NCI-H2196 treated with DMSO at 0.1 percent for 48 hours (cell line): ENCODE measurements around the gene SGO2.
"Not testable (repeated sequence)": the region's sequence is repeated elsewhere in the genome, so short reads cannot be mapped to it uniquely, and the experiment has no call there.

Experiments
- DNase-seq: peaks from one replicate; lab custom pipeline; 2025; ENCODE audit not compliant: unreplicated experiment; lab: John Stamatoyannopoulos, UW

SGO2 gene

DNA sequence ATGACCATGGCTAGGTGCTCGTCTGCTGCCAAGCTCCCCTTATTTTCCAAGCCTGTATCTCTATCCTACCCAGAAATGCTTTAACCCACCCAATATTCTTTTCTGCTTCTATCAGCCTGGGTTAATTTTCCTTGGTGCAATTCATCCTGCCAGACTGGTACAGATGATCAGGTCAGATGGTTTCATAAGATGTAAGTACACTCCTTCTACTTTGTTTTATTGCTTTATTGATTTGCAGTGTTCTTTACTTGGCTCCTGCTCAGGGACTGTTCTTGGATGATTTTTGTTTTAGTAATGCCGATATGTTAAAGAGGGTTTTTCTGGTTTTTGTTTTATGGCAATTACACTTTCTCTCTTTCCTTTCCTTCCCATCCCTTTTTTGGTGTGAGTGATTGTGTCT is 2.4 kb upstream of the SGO2 start:
- DNase-seq, result no peak

GRCh38 chr2:200525066-200525465 is 941 bp upstream of the SGO2 start:
- DNase-seq, result no peak

DNA sequence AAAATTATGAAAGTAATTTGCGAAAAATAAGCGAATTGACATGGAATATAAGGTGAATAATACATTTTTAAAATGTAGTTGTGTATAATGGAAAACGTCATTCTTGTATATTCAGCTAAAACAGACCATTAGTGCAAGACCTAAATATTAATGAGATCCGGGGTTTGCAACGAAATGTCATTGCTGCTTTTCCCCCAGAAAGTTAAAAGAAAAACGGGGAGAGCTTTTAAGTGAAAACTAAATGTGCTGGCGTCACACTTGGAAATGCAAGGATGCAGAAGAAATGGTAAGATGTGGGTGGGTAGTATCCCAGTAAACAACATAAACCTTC is 491 bp upstream of the SGO2 start:
- DNase-seq, result no peak

GRCh38 chr2:200528228-200528627 is 2.2 kb downstream of the SGO2 start:
- no peak for DNase-seq

DNA sequence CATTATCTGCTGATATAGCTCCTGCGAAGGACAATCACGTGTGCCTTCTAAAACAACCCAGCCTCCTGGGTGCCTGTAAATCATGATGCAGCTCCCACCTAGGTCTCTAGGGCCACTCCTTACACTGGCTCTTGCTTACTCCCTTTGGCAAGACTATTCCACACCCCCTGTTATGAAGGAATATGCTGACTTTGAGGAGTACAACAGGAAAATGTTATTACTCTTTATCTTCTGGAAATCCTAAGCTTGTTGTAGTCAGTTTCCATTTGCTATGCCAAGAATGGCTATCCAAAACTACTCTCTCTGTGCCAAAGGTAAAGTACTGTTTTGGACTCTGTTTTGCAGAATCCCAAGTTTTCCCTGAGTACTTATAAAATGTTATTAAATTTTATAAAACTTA is 7.7 kb downstream of the SGO2 start:
- DNase-seq, result no peak

DNA sequence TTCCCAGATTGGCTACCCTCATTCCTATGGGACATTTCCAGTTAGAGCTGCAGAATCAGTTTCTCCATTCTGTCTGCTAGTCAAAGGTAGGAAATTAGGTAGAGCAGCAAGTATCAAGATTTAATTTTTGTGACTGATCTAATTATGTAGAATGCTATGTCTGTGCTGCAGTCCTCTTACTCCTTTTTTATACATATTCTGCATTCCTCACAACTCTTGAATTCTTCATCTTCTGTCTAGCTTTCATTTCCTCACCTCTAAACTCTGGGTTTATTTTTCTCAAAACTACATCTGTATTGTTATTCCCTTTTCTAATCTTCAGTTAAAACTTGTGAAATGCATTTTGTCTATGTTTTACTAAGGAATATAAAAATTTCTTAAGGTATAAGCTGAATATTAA is 8.6 kb downstream of the SGO2 start:
- no peak for DNase-seq

DNA sequence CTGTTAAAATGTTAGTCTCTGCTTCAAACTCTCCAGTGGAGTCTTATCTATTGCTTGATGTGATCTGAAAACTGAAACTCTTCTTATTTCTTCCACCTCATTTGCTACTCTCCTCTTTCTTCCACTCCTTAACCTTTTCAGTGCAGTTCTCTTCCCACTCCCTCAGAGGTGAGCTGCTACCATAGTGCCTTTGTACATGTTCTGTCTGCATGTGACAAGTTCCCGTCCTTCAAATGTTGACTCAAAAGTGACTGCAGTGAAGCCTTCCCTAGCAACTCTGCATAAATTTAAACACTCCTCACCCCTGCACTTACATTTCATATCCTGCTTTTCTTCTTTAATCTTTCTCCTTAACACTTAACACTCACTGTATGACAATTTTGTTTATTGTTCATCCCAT is 12.1 kb downstream of the SGO2 start:
- no peak for DNase-seq

DNA sequence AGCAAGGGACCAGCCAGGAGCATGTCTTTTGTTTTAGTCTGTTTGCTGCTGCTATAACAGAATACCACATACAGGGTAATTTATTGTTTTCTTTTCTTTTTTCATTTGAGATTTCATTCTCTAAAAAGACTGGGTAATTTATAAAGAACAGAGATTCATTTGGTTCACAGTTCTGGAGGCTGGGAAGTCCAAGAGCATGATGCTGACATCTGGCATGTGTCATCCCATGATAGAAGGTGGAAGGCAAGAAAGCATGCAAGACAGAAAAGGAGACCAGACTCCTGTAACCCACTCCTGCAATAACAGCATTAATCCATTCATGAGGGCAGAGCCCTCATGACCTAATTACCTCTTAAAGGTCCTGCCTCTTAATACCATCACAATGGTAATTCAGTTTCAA is 14.8 kb downstream of the SGO2 start:
- no peak for DNase-seq

GRCh38 chr2:200566596-200566995 is 40.6 kb downstream of the SGO2 start:
- not testable (repeated sequence) for DNase-seq

- no peak for DNase-seq
Measured at GRCh38 chr2:200567932-200568331, 41.9 kb downstream of the SGO2 start.

GRCh38 chr2:200575957-200576356 is 50.0 kb downstream of the SGO2 start:
- DNase-seq, result no peak

DNA sequence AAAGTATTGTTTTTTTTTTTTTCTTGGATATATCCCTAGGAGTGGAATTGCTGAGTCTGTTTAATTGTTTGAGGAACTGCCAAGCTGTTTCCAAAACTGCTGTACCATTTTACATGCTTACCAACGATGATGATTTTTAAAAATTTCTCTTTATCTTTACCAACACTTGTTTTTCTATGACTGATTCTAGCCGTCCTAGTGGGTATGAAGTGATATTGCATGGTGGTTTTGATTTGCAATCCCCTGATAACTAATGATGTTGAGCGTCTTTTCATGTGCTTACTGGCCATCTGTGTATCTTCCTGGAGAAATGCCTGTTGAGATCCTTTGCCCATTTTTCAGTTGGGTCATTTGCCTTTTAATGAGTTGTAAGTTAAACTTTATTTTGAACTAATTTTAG is 51.0 kb downstream of the SGO2 start:
- DNase-seq, result no peak

- no peak for DNase-seq
Measured at GRCh38 chr2:200578778-200579177, 52.8 kb downstream of the SGO2 start.

- DNase-seq, result no peak
Measured at GRCh38 chr2:200584639-200585038, 58.6 kb downstream of the SGO2 start.

GRCh38 chr2:200585340-200585729 is 59.3 kb downstream of the SGO2 start:
- DNase-seq, result no peak

DNA sequence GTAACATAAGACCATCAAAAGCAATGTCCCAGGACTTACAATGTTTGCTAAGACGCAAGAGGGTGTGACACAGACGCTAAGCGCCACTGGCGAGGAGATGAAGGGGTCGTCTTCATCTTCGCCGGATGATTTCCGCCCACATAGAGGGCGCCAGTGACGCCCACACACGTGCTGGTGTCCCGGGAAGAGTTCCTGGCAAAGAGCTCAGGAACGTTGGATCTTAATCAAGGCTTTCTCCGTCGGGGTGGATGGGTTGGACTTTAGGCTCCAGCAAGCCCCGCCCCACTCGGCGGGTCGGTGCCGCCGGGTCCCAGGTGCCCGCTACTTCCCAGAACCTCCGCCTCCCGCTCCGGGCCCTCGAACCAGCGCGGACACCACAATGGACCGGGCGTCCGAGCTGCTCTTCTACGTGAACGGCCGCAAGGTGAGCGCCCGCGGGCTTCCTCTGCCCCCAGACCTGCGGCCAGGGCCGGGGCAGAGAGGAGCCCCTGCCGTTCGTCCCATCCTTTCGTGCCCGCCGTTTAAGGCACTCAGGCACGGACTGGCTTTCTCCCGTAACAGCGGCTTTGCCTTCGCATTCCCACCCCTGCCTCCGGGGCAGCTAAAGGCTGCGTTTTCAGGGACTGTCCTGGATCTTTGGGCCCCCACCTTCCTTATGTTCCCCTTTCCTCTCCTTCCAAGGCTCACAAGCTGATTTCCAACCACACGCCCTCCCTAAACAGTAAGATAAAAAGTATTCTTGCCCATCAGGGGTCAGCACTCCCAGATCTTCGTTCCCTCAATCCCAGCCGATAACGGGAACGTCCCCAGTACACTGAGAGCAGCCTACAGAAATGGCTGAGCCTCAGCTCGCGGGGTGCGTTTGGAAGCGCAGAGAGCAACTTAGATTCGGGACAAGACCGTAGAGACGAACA is 60.0 kb downstream of the SGO2 start, which contains the start of gene AOX1:
Gene AOX1, plus strand, starts transcription at position 285 of the 914 bp plus-strand sequence. Its CDS starts 95 bp downstream, at position 380.
- DNase-seq, result no peak

GRCh38 chr2:200586644-200586975 is 60.6 kb downstream of the SGO2 start:
- no peak for DNase-seq

DNA sequence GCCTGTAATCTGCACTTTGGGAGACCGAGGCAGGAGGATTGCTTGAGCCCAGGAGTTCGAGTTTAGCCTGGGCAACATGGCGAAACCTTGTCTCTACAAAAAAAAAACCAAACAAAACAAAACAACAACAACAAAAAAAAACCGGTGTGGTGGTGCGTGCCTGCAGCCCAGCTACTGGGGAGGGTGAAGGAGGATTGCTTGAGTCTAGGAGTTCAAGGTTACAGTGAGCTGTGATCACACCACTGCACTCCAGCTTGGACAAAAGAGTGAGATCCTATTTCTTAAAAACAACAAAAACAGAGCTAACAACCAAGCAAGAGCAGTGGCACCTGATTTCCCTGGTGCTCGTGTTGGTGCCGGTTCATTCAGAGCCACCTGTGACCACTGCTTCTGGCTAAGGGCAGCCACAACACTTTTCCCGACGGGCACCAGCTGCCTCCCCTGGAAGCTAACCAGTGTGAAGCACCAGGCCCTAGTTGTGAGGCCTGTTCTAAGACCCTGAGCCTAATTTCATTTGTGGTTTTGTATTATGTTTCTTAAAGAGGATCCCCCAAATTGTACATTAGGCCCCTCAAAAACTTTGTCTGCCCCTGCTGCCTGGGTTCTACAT is 61.1 kb downstream of the SGO2 start:
- no peak for DNase-seq

GRCh38 chr2:200588076-200588678 is 62.2 kb downstream of the SGO2 start:
- DNase-seq, result no peak

- DNase-seq, result no peak
Measured at GRCh38 chr2:200590090-200590489, 64.1 kb downstream of the SGO2 start.

DNA sequence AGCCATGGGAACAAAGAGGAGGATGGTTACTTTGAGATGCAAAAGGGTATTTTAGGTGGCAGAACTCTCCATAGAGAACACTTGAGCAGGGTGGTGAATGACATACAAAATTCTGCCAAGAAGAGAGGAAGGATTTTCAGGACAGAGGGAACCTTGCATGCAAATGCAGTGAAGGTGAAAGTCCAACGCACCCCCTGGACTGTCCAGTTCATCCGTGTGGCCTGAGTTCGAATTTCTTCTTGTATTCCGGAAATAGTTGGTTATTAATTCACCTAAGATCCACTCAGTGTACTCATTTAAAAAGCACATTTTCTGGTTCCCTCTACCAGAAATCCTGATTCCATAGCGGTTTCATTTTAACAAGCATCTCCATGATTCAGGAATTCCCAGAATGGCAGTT is 65.3 kb downstream of the SGO2 start:
- DNase-seq, result no peak

DNA sequence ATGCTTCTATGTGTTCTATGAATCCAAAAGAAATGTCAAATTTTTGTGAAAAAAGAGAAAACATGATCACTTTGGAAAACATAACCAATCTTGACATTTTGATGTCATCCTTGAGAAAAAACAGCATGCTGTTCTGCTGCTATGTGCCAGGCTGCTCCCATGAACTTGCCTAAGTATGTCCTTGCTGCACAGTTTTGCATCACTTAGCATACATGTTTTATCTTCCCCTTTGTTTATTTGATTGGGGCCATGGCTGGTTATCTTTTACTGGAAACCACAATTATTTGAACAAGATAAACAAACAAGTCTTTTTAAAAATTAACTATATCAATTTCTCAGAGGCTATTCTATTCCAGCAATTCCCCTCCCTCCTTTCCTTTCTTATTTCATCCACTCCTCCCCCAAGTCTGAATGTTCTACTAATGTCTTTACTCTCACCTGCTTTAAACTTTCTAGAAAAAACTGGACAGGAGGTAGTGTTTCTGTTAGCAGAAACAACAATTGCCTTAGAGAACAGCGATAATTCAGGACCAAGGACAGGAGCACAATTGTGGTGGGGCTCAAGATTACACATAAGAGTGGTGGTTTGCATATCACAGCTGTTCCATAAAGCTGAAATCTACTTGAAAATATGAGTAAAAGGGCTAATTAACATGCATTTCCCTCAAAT is 66.5 kb downstream of the SGO2 start:
- no peak for DNase-seq
